GM15510 (cell line): ENCODE results near the gene CDC14C.

ENCODE experiments used
- POLR2A ChIP-seq: IDR thresholded peaks from 3 replicates; pipeline ENCODE4 v1.6.1; 2011; ENCODE audit warnings: borderline replicate concordance; ENCODE audit not compliant: insufficient read length; ENCODE audit errors: extremely low read depth

The CDC14C gene

DNA sequence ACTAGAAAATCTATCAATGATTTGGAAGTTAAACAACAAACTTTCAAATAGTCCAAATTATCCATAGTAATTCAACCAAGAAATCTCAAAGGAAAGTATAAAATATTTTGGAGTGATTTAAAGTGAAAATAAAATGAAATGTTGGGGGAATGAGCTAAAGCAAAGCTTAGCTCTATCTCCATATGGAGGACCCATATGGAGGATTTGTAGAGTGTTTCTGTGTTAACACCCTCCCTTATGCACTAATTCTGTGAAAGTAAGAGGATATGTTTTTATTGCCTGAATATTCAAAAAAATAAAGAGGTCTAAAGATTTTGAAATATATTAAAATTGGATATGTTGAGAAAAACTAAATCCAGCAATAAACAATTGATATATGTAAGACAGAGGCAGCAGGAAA is 31.6 kb downstream of the CDC14C start:
- TF ChIP-seq POLR2A = no peak

DNA sequence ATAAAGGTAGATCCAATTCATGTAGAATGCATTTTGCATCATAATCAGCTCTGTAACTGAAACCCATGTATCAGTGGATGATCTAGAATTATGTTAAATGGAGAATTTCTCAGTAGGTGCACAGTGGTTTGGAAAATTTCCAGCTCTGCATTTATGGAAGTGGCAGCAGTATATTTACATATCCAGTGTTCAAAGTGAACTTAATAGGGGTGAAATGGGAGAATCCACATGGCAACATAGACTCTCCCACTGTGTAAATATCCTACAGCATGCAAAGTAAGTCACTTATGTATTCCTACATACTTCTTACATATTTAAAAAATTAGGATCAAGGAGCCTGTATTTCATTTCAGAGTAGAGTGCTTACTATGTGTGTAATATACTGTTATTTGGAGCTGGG is 35.3 kb downstream of the CDC14C start:
- no peak for TF ChIP-seq POLR2A

DNA sequence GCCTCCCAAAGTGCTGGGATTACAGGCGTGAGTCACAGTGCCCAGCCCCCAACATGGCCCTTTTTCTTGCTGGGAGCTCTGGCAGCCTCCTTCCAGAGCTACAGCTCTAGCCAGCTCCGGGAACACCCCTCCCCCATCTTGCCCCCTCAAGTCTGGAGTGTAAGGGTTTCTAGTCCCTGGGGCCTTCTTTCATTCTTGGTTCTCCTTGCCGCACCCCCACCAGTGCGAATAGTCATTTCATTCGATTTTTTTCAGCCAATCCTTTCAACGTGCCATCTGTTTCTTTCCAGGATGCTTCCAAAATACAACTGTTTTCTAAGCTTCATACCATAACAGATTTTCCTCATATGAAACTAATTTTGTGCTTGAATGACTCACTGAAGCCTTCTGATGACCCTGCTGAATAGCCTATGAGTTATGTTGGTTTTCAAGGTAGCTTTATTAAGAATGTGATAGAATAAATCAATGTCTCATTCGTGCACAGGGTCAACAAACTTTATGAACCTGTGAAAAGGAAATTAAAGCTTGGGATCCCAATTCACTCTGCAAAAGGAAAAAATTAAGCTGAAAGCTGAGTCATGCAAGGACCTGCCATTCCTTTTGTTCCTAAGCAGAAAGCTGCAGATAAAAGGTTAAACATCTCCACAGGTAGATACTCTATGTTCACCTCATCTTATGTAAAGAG is 38.6 kb downstream of the CDC14C start:
- TF ChIP-seq POLR2A = no peak

DNA sequence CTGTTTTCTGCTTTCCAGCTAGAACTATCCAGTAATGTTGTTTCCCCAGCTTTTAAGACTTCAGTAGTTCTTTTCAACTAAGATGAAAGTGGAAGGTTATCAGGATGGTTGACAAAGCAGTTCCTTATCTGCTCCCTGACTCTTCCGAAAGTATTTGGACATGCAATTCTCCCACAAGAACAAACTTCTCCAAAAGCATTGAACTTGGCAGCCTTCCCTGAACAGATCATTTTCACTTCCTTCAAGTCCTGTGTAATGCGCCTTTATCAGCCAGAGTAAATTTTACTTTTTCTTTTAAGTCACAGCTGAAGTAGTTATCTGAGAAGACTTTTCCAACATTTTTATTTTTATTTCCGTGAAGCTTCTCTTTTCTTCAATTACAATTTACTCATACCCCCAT is 39.7 kb downstream of the CDC14C start:
- no peak for TF ChIP-seq POLR2A

- TF ChIP-seq POLR2A = no peak
Observed at GRCh38 chr7:48971173-48971572, 46.8 kb downstream of the CDC14C start.

DNA sequence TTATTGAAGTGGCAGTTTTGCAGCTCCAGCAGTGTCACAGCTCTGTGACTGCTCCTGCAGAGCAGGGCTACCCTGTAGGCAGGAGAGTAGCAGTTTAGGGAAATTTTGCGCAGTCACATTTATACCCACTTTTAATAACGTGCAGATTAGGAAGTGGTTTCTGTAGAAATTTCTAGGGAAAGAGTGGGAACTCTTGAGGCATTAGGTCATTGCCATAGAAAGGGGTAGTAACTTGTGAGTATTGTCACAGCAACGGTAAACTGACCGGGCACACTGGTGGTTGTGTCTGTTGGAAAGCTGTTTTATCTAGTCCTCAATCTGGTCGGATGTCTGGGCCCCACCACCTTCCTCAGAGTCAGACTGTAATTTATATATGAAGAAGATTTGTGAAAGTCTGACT is 51.9 kb downstream of the CDC14C start:
- TF ChIP-seq POLR2A = no peak

DNA sequence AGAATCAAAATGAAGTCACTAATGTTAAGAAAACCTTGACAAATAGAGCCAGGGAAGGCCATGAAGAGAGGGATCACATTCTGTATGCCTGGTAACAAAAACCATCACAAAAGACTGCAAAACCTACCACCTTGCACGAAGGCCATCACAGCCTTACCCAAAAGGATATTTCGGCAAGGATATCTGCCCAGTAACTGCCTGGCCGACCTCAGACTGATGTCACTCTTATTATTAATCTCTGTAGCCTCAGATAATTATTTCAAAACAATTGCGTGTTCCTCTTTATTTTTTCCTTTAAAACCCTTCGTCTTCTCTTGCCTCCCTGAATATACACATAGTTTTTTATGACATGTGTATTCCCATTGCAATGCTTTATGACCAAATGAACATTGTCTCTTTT is 52.5 kb downstream of the CDC14C start:
- TF ChIP-seq POLR2A = no peak
